ENCODE results near the gene SP9. TPM values are rescaled to one million over a fixed set of nuclear protein-coding genes. Genes with fewer than 3 reads are reported as not detected.
A peak's percentile ranks its signal among the peaks of the same experiment; 100 is the strongest.

The SP9 gene
- total and polyA plus RNA-seq, 10 of the 15 experiments (the other 5 are each of a cell fraction or from before 2014, with no cell fraction given) = not detected

DNA sequence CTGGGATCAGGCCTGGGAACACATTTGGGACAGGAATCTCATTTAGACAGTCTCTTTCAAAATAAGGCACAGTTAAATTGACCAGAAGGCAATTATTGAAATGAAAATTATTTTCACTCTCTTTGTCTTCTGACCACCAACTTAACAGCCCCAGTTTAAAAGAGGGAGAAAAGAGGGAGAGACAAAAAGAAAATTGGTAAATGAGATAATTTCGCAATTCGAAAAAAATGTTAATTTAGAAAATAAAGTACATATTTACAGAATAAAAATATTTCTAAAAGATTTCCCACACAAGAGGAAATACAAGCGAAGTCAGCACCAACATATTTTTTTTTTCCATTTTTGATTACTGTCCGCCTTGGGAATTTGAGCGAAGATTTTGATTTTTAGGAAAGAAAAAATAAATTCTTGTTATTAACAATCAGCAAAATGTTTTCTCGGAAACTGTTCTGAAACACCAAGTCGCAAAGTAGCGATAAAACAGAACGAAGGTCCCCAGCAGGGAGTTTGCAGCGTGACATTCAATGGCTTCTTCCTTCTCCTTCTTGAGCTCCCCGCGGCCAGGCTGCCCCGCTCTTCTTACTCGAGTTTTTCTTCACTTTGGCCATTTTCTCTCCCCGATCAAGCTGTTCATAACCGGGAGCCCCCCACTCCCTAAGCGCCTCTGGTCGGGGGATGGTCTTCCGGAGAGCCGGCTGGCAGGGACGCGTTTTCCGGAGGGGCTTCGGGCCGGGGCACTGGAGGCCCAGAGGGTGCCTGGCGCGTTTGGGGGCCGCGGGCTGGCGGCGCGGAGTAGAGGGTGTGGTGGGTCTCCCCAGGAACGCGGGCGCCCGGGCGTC lies 5.0 kb downstream of the SP9 start:
- Histone ChIP-seq H3K27ac (ENCODE audit: control insufficient read depth, insufficient read depth) (no peak overlapping the region), H3K9ac (ENCODE audit: control insufficient read depth, insufficient read depth, low read length) (no peak overlapping the region), H3K4me3 (no peak overlapping the region), H2AFZ (ENCODE audit: control insufficient read depth, low read depth, low read length) (no peak overlapping the region), H3K9me3 (replicated peaks; ENCODE audit: control insufficient read depth, insufficient read depth, low read length) (peaks cover 1% of the 10 kb centered on the region; the same call in 2 of the 3 replicates), H3K79me2 (ENCODE audit: control insufficient read depth, insufficient read depth, low read length) (no peaks in the 10 kb centered on the region), H3K27me3 (replicated peaks in 1 of 2; ENCODE audit: control insufficient read depth in 2 of 2, insufficient read depth in 2 of 2, low read length in 1 of 2) (peaks cover 20 to 56% of the 10 kb centered on the region in 2 experiments), H4K20me1 (ENCODE audit: control insufficient read depth, insufficient read depth) (peaks cover 2% of the 10 kb centered on the region; the same call in 1 of the 2 replicates), H3K4me1 (ENCODE audit: control insufficient read depth, insufficient read depth, low read length) (peaks cover 25% of the 10 kb centered on the region), H3K4me2 (ENCODE audit: control insufficient read depth, insufficient read depth) (peak overlapping the region; percentile 41), H3K36me3 (ENCODE audit: control insufficient read depth in 2 of 2, insufficient read depth in 2 of 2, low read length in 1 of 2) (no peaks in the 10 kb centered on the region)
- ChIA-PET POLR2A (no interaction called here), SMC1A (ENCODE audit: uncharacterized antibody, unreplicated experiment) (no interaction called here), CTCF (interaction anchor here (0.6 to 3.8 kb wide), 8 partner anchors 11 to 938 kb away, joined by 3 to 82 read pairs (median 23); no protein-coding TSS in a partner anchor), RAD21 (ENCODE audit: unreplicated experiment) (interaction anchor here (0.9 to 2.2 kb wide), 3 partner anchors 181 to 937 kb away, joined by 3 to 22 read pairs (median 4); no protein-coding TSS in a partner anchor)
- no TSS peak for BruUV-seq (replicated peaks)
- TF ChIP-seq BMI1 (IDR thresholded peaks at IDR 0.05; ENCODE audit: borderline replicate concordance) (peak; percentile 62), SUZ12 (IDR thresholded peaks at IDR 0.05; ENCODE audit: unreplicated experiment) (peak; percentile 66), ASH2L (IDR thresholded peaks at IDR 0.05; ENCODE audit: borderline replicate concordance, low read depth) (no peak)
- TF ChIP-seq, protein P1, sequence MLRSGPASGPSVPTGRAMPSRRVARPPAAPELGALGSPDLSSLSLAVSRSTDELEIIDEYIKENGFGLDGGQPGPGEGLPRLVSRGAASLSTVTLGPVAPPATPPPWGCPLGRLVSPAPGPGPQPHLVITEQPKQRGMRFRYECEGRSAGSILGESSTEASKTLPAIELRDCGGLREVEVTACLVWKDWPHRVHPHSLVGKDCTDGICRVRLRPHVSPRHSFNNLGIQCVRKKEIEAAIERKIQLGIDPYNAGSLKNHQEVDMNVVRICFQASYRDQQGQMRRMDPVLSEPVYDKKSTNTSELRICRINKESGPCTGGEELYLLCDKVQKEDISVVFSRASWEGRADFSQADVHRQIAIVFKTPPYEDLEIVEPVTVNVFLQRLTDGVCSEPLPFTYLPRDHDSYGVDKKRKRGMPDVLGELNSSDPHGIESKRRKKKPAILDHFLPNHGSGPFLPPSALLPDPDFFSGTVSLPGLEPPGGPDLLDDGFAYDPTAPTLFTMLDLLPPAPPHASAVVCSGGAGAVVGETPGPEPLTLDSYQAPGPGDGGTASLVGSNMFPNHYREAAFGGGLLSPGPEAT (IDR thresholded peaks at IDR 0.05; ENCODE audit: low read depth) = no peak
- in situ Hi-C loops (cut with MboI) (loop anchor here (5.0 kb wide), 2 partner anchors 182 to 937 kb away; no protein-coding TSS in a partner anchor), intact Hi-C loops (cut with micrococcal nuclease; ENCODE audit: unreplicated experiment) (loop anchor here (5.0 to 10.0 kb wide), 6 partner anchors 197 to 1312 kb away; no protein-coding TSS in a partner anchor)
- ATAC-seq (no peak), FAIRE-seq (no peak), DNase-seq (ENCODE audit: low read depth, low spot score) (no peak)
- WGBS (ENCODE audit: insufficient coverage, insufficient replicate concordance, low lambda C conversion rate, missing lambda C conversion rate) = 16% methylated on average over 36 of the region's 37 CpGs

Measured in GM12878 (cell line).